Astrocyte of the spinal cord (primary cell): ENCODE results near the gene TRPM1.

Experiments
- DNase-seq: peaks from one replicate; pipeline ENCODE4 v3.0.0; 2011; ENCODE audit warnings: low read depth, low spot score
- H3K4me3 ChIP-seq: 2 replicates; pipeline ENCODE4 v1.5.1; 2011; ENCODE audit warnings: low read depth, mild to moderate bottlenecking, low read length, moderate library complexity
- CTCF ChIP-seq: IDR thresholded peaks from 2 replicates; pipeline ENCODE4 v1.5.1; 2012; ENCODE audit warnings: low read depth, mild to moderate bottlenecking, low read length, inconsistent platforms
- in situ Hi-C: cut with HindIII; loops from 2 replicates; pipeline ENCODE4 v1.10.0; 2017; ENCODE audit warnings: low sequenced_read_pairs

TRPM1 gene

DNA sequence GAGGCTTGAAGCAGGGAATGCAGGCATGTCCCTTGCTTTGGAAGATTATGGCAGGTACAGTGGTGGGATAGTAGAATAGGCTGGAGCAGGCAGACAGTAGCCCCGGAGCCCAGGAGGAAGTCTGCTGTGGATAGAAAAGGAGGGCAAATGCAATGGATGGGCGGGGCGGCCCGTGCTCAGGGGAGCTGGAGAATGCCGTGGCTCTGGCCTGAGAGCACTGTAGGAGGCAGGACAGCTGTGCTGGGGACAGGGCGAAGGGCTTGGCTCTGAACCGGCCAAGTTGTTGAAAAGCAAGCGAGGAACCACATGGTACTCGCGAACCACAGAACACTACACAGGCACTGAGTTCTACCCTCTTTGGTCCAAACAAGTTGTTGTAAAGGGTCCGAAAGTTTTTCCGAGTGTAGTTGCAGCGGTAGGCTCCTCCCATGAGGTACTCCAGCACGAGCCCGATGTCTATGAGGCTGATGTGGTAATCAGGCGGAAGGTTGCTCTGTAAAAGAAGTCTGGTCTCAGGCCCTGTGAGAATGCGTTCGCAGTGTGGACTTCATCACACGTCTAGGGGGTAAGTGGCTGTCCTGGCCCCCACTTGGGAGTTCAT lies 54.7 kb downstream of the TRPM1 start:
- in situ Hi-C loops: no loop called here
- no peak for DNase-seq
- no peak for TF ChIP-seq CTCF
- H3K4me3 ChIP-seq: no peak overlapping the region

- TF ChIP-seq CTCF: no peak
- no peak for DNase-seq
- no peak overlapping the region for H3K4me3 ChIP-seq
- in situ Hi-C loops: no loop called here
These were observed 55.9 kb downstream of the TRPM1 start for GRCh38 chr15:31045606-31046005.

GRCh38 chr15:31042751-31043150 lies 58.8 kb downstream of the TRPM1 start:
- in situ Hi-C loops: no loop called here
- no peak for DNase-seq
- no peak overlapping the region for H3K4me3 ChIP-seq
- no peak for TF ChIP-seq CTCF

GRCh38 chr15:31041610-31042009 lies 59.9 kb downstream of the TRPM1 start:
- DNase-seq: no peak
- no peak overlapping the region for H3K4me3 ChIP-seq
- TF ChIP-seq CTCF: no peak
- in situ Hi-C loops: no loop called here

DNA sequence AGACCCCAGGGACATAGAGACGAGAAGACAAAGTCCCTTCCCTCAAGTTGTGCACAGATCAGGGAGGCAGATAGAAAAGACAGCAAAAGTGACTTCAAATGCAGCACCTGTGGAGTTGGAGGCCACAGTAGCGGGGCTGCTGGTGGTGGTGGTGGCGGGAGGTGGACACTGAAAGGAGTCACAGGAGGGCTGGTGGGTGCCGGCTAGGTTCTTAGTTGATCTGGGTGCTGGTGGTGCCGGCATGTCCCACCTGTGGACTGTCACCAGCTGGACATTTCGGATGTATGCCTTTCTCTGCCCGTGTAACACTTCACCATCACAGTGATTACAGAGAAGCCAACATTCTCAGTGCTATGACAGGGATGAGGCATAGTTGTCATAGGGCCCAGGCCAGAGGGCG lies 60.9 kb downstream of the TRPM1 start:
- no peak for TF ChIP-seq CTCF
- H3K4me3 ChIP-seq: no peak overlapping the region
- no peak for DNase-seq
- in situ Hi-C loops: no loop called here

- in situ Hi-C loops: no loop called here
- H3K4me3 ChIP-seq: no peak overlapping the region
- TF ChIP-seq CTCF: no peak
- no peak for DNase-seq
These were observed 61.6 kb downstream of the TRPM1 start for GRCh38 chr15:31039961-31040360.
